ENCODE measurements around the gene CPAMD8. TPM values are rescaled to one million over a fixed set of nuclear protein-coding genes. Genes with fewer than 3 reads are reported as not detected.

The CPAMD8 gene
- total and polyA plus RNA-seq, 9 of the 15 experiments (the other 6 are each of a cell fraction or from before 2014, with no cell fraction given): 0.20 to 2.1 (median 1.3) TPM

DNA sequence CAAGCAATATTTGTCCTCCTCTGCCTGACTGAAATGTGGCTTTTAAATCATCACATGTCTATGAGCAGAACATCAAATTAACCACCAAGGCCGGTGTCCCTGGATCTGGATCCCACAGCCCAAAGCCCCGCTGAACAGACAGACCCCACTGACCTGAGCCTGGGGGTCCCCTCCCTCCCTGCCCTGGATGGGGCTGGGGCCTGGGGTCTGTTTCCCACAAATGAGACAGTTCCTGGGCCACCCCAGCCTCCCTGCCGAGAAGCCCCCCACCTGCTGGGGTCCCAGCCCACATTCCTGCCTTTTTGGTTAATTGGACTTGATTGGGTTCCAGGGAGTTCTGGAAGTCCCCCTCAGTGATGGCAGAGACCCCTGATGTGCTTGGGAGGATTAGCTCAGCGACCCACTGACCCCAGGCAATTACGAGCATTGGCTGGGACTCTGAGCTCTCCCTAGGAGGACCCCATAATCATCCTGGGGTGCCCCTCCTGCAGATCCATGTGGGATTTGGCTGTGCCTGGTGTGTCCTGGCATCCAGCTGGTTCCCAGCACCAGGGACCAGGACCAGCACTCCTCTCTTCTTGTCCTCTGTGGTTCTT, 19.4 kb upstream of the CPAMD8 start:
- BruUV-seq (replicated peaks): no TSS peak
- H3K9me1 ChIP-seq (ENCODE audit: control insufficient read depth, insufficient read depth, low read length): peaks cover 4% of the 10 kb centered on the region
- TF ChIP-seq NFIX (CRISPR knock-in tag; IDR thresholded peaks at IDR 0.05; ENCODE audit: low read depth) (no peak), ESRRA (IDR thresholded peaks at IDR 0.05; ENCODE audit: borderline replicate concordance, low read depth) (no peak), TCF7 (IDR thresholded peaks at IDR 0.05; ENCODE audit: borderline replicate concordance) (no peak), GATAD2B (IDR thresholded peaks at IDR 0.05; ENCODE audit: borderline replicate concordance) (no peak), GABPB2 (CRISPR knock-in tag; conservative IDR thresholded peaks at IDR 0.05) (no peak), MYC (IDR thresholded peaks at IDR 0.05; ENCODE audit: low read depth, low read length) (no peak), MYC (CRISPR knock-in tag; IDR thresholded peaks at IDR 0.05; ENCODE audit: borderline replicate concordance, low read depth) (no peak), TAF1 (IDR thresholded peaks at IDR 0.05; ENCODE audit: control insufficient read depth, extremely low read depth, insufficient read depth, low read length, severe bottlenecking) (no peak), RBM39 (optimal IDR thresholded peaks at IDR 0.05; ENCODE audit: low read depth, low read length) (no peak), NR3C1 (CRISPR knock-in tag; IDR thresholded peaks at IDR 0.05) (no peak), SNIP1 (IDR thresholded peaks at IDR 0.05; ENCODE audit: low read depth) (no peak), KAT7 (CRISPR knock-in tag; IDR thresholded peaks at IDR 0.05; ENCODE audit: borderline replicate concordance) (no peak)
- TF ChIP-seq, protein P1, sequence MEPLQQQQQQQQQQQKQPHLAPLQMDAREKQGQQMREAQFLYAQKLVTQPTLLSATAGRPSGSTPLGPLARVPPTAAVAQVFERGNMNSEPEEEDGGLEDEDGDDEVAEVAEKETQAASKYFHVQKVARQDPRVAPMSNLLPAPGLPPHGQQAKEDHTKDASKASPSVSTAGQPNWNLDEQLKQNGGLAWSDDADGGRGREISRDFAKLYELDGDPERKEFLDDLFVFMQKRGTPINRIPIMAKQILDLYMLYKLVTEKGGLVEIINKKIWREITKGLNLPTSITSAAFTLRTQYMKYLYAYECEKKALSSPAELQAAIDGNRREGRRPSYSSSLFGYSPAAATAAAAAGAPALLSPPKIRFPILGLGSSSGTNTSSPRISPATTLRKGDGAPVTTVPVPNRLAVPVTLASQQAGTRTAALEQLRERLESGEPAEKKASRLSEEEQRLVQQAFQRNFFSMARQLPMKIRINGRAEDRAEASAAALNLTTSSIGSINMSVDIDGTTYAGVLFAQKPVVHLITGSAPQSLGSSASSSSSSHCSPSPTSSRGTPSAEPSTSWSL (CRISPR knock-in tag; IDR thresholded peaks at IDR 0.05; ENCODE audit: borderline replicate concordance): no peak
- H3K9ac ChIP-seq (ENCODE audit: insufficient read depth in 1 of 2, low read depth in 2 of 2, low read length in 2 of 2): no peak overlapping the region
- H3K27ac ChIP-seq (ENCODE audit: extremely low read depth, low read depth, low read length): no peak overlapping the region
- peaks cover 24% of the 10 kb centered on the region; the same call in 2 of the 3 replicates for H3K36me3 ChIP-seq (ENCODE audit: control insufficient read depth, insufficient read depth, low read length)
- intact Hi-C loops (cut with micrococcal nuclease) (loop anchor here (5.0 kb wide), 1 partner anchor 274 kb away; no protein-coding TSS in a partner anchor), in situ Hi-C loops (cut with MboI) (no loop called here)
- no peak overlapping the region for H3K4me2 ChIP-seq (ENCODE audit: insufficient read depth, low read length)
- 55% methylated on average over 4 of the region's 5 CpGs for WGBS (ENCODE audit: insufficient coverage, low coverage, missing lambda C conversion rate)
- ChIA-PET POLR2A (no interaction called here), CTCF (ENCODE audit: low intra/inter-chr PET ratio) (no interaction called here)
- ATAC-seq: no peak
- H3K9me3 ChIP-seq (replicated peaks; ENCODE audit: control insufficient read depth, insufficient read depth, low read depth, low read length): no peaks in the 10 kb centered on the region
- H3K4me1 ChIP-seq (replicated peaks in 1 of 2; ENCODE audit: control insufficient read depth in 2 of 2, insufficient read depth in 2 of 2, low read length in 2 of 2): no peaks in the 10 kb centered on the region; a peak in 1 of 5 replicates
- no peaks in the 10 kb centered on the region for H3K79me2 ChIP-seq (ENCODE audit: control insufficient read depth, insufficient read depth, low read length)
- H3K4me3 ChIP-seq: no peak overlapping the region
- peaks cover 8 to 15% of the 10 kb centered on the region in 2 experiments; a peak in 2 of 5 replicates for H3K27me3 ChIP-seq (ENCODE audit: control insufficient read depth in 2 of 2, insufficient read depth in 2 of 2, low read length in 2 of 2)
- 0 out of 2 replicates have a peak, but pooled peaks cover 8% of the 10 kb centered on the region for H4K20me1 ChIP-seq (replicated peaks; ENCODE audit: control insufficient read depth, insufficient read depth, low read length)
- DNase-seq (ENCODE audit: extremely low read depth in 1 of 4, low spot score in 3 of 4): no peak
- FAIRE-seq: no peak
- no peak overlapping the region for H2AFZ ChIP-seq (ENCODE audit: low read depth, low read length)
